ENCODE data around the gene XBP1.
"Not testable (repeated sequence)": the region's sequence is repeated elsewhere in the genome, so short reads cannot be mapped to it uniquely, and the experiment has no call there.

Gene XBP1

GRCh38 chr22:28769394-28770085 lies 30.8 kb downstream of the XBP1 start:
- TF ChIP-seq EZH2phosphoT487 (IDR thresholded peaks at IDR 0.05; ENCODE audit: borderline replicate concordance), result no peak
- no peak for TF ChIP-seq CTCF (conservative IDR thresholded peaks at IDR 0.05; ENCODE audit: low read length)
- no peak overlapping the region for H3K4me3 ChIP-seq (ENCODE audit: low read length, poor library complexity, severe bottlenecking)
- no peaks in the 10 kb centered on the region for H3K27me3 ChIP-seq (ENCODE audit: insufficient read depth, low read length, poor library complexity, severe bottlenecking)
- H3K79me2 ChIP-seq (ENCODE audit: insufficient read depth, low read length), result peaks cover 16% of the 10 kb centered on the region
- peaks cover 14% of the 10 kb centered on the region for H4K20me1 ChIP-seq (ENCODE audit: insufficient read depth, low read length, poor library complexity, severe bottlenecking)
- no peaks in the 10 kb centered on the region for H3K36me3 ChIP-seq (ENCODE audit: insufficient read depth, low read length)
- H3F3A ChIP-seq (ENCODE audit: low read depth), result no peaks in the 10 kb centered on the region
- H3K4me1 ChIP-seq (ENCODE audit: insufficient read depth, low read length, poor library complexity, severe bottlenecking), result peaks cover 7% of the 10 kb centered on the region
- H2AFZ ChIP-seq (ENCODE audit: low read length), result no peak overlapping the region
- H3K9me2 ChIP-seq (replicated peaks; ENCODE audit: low read depth, low read length), result no peaks in the 10 kb centered on the region
- H3K4me2 ChIP-seq (ENCODE audit: low read depth, low read length, poor library complexity, severe bottlenecking), result no peak overlapping the region
- no peak overlapping the region for H3K9ac ChIP-seq (ENCODE audit: low read depth, low read length, poor library complexity, severe bottlenecking)
- no peaks in the 10 kb centered on the region for H3K9me3 ChIP-seq (ENCODE audit: insufficient read depth, low read depth, low read length)

GRCh38 chr22:28768701-28769393 lies 31.5 kb downstream of the XBP1 start:
- Histone ChIP-seq H2AFZ (ENCODE audit: low read length) (no peak overlapping the region), H3K9ac (ENCODE audit: low read depth, low read length, poor library complexity, severe bottlenecking) (no peak overlapping the region), H3K4me3 (ENCODE audit: low read length, poor library complexity, severe bottlenecking) (no peak overlapping the region), H3F3A (ENCODE audit: low read depth) (no peaks in the 10 kb centered on the region), H3K36me3 (ENCODE audit: insufficient read depth, low read length) (no peaks in the 10 kb centered on the region), H4K20me1 (ENCODE audit: insufficient read depth, low read length, poor library complexity, severe bottlenecking) (peaks cover 7% of the 10 kb centered on the region), H3K27me3 (ENCODE audit: insufficient read depth, low read length, poor library complexity, severe bottlenecking) (no peaks in the 10 kb centered on the region), H3K79me2 (ENCODE audit: insufficient read depth, low read length) (peaks cover 9% of the 10 kb centered on the region), H3K4me1 (ENCODE audit: insufficient read depth, low read length, poor library complexity, severe bottlenecking) (peaks cover 3% of the 10 kb centered on the region), H3K9me2 (replicated peaks; ENCODE audit: low read depth, low read length) (no peaks in the 10 kb centered on the region), H3K9me3 (ENCODE audit: insufficient read depth, low read depth, low read length) (no peaks in the 10 kb centered on the region), H3K4me2 (ENCODE audit: low read depth, low read length, poor library complexity, severe bottlenecking) (no peak overlapping the region)
- TF ChIP-seq EZH2phosphoT487 (IDR thresholded peaks at IDR 0.05; ENCODE audit: borderline replicate concordance), result no peak
- no peak for TF ChIP-seq CTCF (conservative IDR thresholded peaks at IDR 0.05; ENCODE audit: low read length)

GRCh38 chr22:28766628-28767027 lies 33.7 kb downstream of the XBP1 start:
- H4K20me1 ChIP-seq (ENCODE audit: insufficient read depth, low read length, poor library complexity, severe bottlenecking), result no peaks in the 10 kb centered on the region
- H3K36me3 ChIP-seq (ENCODE audit: insufficient read depth, low read length), result no peaks in the 10 kb centered on the region
- no peaks in the 10 kb centered on the region for H3K9me3 ChIP-seq (ENCODE audit: insufficient read depth, low read depth, low read length)
- TF ChIP-seq EZH2phosphoT487 (IDR thresholded peaks at IDR 0.05; ENCODE audit: borderline replicate concordance) (no peak), CTCF (conservative IDR thresholded peaks at IDR 0.05; ENCODE audit: low read length) (no peak)
- no peaks in the 10 kb centered on the region for H3K27me3 ChIP-seq (ENCODE audit: insufficient read depth, low read length, poor library complexity, severe bottlenecking)
- no peaks in the 10 kb centered on the region for H3K4me1 ChIP-seq (ENCODE audit: insufficient read depth, low read length, poor library complexity, severe bottlenecking)
- H3K4me2 ChIP-seq (ENCODE audit: low read depth, low read length, poor library complexity, severe bottlenecking), result no peak overlapping the region
- no peak overlapping the region for H3K9ac ChIP-seq (ENCODE audit: low read depth, low read length, poor library complexity, severe bottlenecking)
- H3K4me3 ChIP-seq (ENCODE audit: low read length, poor library complexity, severe bottlenecking), result no peak overlapping the region
- H3K9me2 ChIP-seq (replicated peaks; ENCODE audit: low read depth, low read length), result no peaks in the 10 kb centered on the region
- H3K79me2 ChIP-seq (ENCODE audit: insufficient read depth, low read length), result no peaks in the 10 kb centered on the region
- H3F3A ChIP-seq (ENCODE audit: low read depth), result no peaks in the 10 kb centered on the region
- no peak overlapping the region for H2AFZ ChIP-seq (ENCODE audit: low read length)

GRCh38 chr22:28762000-28762399 lies 38.4 kb downstream of the XBP1 start:
- not testable (repeated sequence) for H3K4me1 ChIP-seq (ENCODE audit: insufficient read depth, low read length, poor library complexity, severe bottlenecking); H3F3A ChIP-seq (ENCODE audit: low read depth); H4K20me1 ChIP-seq (ENCODE audit: insufficient read depth, low read length, poor library complexity, severe bottlenecking); H3K9me3 ChIP-seq (ENCODE audit: insufficient read depth, low read depth, low read length); H3K4me3 ChIP-seq (ENCODE audit: low read length, poor library complexity, severe bottlenecking); H3K79me2 ChIP-seq (ENCODE audit: insufficient read depth, low read length); H3K9ac ChIP-seq (ENCODE audit: low read depth, low read length, poor library complexity, severe bottlenecking); H2AFZ ChIP-seq (ENCODE audit: low read length); H3K9me2 ChIP-seq (replicated peaks; ENCODE audit: low read depth, low read length); H3K27me3 ChIP-seq (ENCODE audit: insufficient read depth, low read length, poor library complexity, severe bottlenecking); H3K36me3 ChIP-seq (ENCODE audit: insufficient read depth, low read length); H3K4me2 ChIP-seq (ENCODE audit: low read depth, low read length, poor library complexity, severe bottlenecking)

Measured in Loucy (cell line).